Jurkat, Clone E6-1 (cell line): ENCODE data around the gene CLDN7.
"Not testable (repeated sequence)": the region's sequence is repeated elsewhere in the genome, so short reads cannot be mapped to it uniquely, and the experiment has no call there.

Source experiments
- DNase-seq: peaks from one replicate; pipeline ENCODE4 v3.0.0-alpha.2; 2011; ENCODE audit warnings: low read depth, low spot score
- H3K4me3 ChIP-seq: 2 replicates; pipeline ENCODE4 v1.5.1; 2011; ENCODE audit warnings: mild to moderate bottlenecking, low read length, control low read depth, moderate library complexity

Gene CLDN7

GRCh38 chr17:7259555-7259889 lies 2.8 kb downstream of the CLDN7 start:
- H3K4me3 ChIP-seq: no peak overlapping the region
- DNase-seq: no peak

GRCh38 chr17:7258731-7259554 lies 3.3 kb downstream of the CLDN7 start:
- H3K4me3 ChIP-seq: no peak overlapping the region
- no peak for DNase-seq

- H3K4me3 ChIP-seq: no peak overlapping the region
- no peak for DNase-seq
Measured at GRCh38 chr17:7256766-7257456, 5.4 kb downstream of the CLDN7 start.

DNA sequence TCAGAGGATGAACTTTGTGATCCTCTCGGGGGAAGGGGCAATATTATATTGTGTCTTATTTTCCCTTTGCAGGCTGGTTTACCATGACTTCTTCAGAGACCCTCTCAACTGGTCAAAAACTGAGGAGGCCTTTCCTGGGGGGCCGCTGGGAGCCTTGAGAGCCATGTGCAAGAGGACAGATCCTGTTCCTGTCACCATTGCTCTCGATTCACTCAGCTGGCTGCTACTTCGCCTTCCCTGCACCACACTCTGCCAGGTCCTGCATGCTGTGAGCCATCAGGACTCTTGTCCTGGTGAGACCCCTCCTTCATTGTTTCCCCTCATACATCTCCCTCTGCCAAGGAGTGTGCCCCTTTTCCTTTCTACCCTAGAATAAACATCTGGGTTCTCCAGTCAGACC lies 7.8 kb downstream of the CLDN7 start:
- H3K4me3 ChIP-seq: no peak overlapping the region
- no peak for DNase-seq

- DNase-seq: no peak
- H3K4me3 ChIP-seq: peak overlapping the region; percentile 97
Measured at GRCh38 chr17:7253082-7253481, 9.2 kb downstream of the CLDN7 start.

DNA sequence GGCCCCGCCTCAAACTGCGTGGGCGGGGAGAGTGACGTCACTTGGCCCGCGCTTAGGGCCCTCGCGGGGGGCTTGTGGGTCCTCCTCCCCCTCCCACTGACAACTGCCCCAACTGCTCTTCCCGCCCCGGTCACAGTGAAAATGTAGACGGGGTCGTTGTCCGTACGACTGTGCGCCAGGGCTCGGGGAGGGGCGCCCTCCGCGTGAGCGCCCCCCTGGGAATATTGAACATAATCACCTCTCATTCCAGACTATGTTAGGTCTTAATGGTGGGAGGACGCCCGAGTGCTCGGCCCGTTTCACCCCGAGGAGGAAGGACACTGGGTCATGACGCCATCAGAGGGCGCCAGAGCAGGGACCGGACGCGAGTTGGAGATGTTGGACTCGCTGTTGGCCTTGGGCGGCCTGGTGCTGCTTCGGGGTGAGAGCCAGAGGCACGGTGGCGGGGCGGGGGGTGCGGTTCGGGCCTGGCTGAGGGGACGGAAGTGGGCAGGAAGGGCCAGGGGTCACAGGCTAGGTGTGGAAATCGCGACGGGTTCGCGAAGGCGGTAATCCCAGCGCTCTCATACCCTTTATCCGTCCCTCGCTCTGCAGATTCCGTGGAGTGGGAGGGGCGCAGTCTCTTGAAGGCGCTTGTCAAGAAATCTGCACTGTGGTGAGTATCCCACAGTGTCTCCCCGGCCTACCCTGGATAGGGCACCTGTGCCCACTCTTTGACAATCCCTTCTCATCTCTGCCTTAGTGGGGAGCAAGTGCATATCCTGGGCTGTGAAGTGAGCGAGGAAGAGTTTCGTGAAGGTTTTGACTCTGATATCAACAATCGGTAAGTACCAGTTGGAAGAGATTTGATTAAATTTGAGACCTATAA lies 9.9 kb downstream of the CLDN7 start, which contains the start of gene ELP5:
Gene ELP5, plus strand, starts transcription at position 40 of the 868 bp plus-strand sequence. Its CDS starts 336 bp downstream, at position 376.
- DNase-seq: peak; percentile 81
- H3K4me3 ChIP-seq: peak within 1 kb of the TSS; percentile 97

DNA sequence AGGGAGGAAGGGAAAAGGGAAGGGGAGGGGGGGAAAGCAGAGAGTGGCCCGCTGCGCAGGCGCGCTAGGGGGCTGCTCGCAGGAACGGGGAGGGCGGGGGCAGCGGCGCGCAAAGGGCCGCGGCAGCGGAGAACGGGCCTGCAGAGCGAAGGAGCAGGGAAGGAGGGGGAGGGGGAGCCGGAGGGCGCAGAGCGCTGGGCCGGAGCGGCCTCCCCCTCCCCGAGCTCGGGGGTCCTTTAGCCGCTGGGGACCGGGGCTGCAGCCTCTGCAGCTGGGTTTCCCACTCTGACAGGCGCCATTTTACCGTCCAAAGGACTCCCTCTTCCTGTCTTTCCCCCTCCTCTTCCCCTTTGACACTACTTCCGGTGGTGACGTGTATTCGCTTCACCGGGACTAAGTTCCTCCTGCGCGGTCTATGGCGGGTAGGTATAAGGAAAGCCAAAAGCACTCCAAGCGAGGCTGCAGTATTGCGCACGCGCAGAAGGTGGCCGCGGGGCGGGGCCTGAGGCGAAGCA lies 10.6 kb downstream of the CLDN7 start, which contains the start of gene CTDNEP1:
Gene CTDNEP1, minus strand, starts transcription at position 74 of the 515 bp plus-strand sequence. CDS start 438 bp downstream, outside the sequence.
- H3K4me3 ChIP-seq: peak within 1 kb of the TSS; percentile 97
- peak; percentile 100 for DNase-seq

- DNase-seq: no peak
- H3K4me3 ChIP-seq: peak overlapping the region; percentile 97
Measured at GRCh38 chr17:7250695-7251627, 11.3 kb downstream of the CLDN7 start.

DNA sequence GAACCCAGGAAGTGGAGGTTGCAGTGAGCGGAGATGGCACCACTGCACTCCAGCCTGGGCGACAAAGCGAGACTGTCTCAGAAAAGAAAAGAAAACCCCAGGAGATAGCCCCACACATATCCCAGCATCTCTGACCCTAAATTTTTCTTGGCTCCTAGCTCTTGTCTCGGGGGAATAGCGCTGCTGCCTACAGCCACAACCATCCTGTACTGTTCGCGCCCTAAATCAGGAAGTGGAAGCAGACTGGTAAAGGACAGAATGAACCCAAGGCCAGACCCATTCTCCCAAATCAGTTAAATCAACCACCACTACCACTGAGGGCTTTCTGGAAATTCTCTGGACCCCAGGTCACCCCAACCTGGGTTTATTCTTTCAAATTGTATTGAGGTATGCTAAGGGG lies 12.4 kb downstream of the CLDN7 start:
- DNase-seq: no peak
- peak overlapping the region; percentile 97 for H3K4me3 ChIP-seq

DNA sequence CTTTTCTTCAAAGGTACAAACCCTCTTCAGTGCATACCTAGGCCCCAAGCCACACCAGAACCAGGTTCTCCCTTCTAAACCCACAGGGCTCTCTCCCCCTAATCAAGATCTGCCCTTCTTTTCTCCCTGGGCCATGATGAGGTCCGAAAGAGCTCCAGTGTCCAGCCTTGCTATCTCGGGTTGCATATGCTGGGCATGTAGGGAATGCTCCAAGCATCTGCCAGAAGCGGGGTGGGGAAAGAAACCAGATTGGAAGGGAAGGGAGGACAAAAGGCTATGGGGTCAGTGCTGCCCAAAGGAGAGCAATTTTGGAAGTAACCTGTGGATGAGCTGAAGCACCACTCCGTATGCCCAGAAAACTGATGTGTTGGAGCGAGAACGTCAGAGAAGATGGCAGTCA lies 13.1 kb downstream of the CLDN7 start:
- no peak overlapping the region for H3K4me3 ChIP-seq
- no peak for DNase-seq

DNA sequence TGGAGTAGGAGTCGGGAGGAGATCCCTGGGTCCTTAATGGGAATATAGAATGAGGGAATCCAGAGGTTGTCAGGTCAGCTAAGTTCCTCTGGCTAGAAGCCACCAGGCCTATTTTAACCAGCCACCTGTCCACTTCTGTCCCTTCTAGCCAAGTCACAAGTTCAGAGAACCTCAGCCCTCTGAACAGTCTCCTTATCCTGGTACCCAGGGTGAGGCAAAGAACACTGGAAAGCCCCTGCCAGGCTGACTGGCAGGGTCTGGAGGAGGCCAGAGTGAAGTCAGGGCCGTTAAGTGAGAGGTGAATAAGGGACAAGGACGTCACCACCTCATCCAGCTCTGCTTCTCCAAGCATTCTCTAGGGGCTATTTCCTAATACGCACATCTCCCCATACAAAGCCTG lies 13.5 kb downstream of the CLDN7 start:
- H3K4me3 ChIP-seq: no peak overlapping the region
- DNase-seq: no peak

DNA sequence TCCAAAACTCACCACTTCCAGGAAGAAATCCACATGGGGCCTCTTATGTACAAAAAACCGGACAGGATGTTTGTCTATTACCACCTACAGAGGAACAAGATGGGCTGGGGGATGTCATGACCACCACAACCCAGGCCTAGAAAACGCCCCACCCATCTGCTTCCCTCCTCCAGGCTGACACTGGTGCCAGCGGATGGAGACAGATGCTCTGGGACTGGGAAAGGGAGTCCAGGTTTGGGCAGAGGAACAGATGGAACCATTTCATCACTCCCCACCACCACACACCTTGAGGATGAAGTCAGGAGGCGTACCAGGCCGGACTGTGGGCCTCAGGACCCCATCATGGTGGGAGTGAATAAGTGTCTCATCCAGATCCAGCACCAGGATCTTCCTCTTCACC lies 15.5 kb downstream of the CLDN7 start:
- H3K4me3 ChIP-seq: no peak overlapping the region
- DNase-seq: no peak

DNA sequence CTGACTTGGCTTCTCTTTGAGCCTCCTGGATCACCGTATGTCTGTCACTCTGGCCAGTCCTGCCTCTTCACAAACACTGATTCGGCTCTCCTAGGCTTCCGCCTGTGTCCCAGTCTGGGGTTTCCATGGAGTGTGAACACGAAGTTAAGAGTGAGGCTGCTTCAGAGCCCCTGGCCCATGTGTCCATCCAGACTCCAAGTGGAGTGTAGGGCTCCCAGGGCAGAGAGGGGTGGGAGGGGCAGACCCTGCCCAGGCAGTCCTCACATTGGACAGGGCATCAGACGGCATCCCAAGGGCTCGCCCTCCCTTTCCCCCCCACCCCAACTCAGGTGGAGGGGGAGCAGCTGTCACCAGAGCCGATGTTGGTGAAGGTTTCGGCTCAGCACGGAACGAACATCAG lies 18.4 kb downstream of the CLDN7 start:
- not testable (repeated sequence) for DNase-seq

GRCh38 chr17:7243453-7243729 lies 18.9 kb downstream of the CLDN7 start:
- peak overlapping the region; percentile 96 for H3K4me3 ChIP-seq
- no peak for DNase-seq

More for the DNA sequence above, 18.4 kb downstream of the CLDN7 start:
- H3K4me3 ChIP-seq: not testable (repeated sequence)

DNA sequence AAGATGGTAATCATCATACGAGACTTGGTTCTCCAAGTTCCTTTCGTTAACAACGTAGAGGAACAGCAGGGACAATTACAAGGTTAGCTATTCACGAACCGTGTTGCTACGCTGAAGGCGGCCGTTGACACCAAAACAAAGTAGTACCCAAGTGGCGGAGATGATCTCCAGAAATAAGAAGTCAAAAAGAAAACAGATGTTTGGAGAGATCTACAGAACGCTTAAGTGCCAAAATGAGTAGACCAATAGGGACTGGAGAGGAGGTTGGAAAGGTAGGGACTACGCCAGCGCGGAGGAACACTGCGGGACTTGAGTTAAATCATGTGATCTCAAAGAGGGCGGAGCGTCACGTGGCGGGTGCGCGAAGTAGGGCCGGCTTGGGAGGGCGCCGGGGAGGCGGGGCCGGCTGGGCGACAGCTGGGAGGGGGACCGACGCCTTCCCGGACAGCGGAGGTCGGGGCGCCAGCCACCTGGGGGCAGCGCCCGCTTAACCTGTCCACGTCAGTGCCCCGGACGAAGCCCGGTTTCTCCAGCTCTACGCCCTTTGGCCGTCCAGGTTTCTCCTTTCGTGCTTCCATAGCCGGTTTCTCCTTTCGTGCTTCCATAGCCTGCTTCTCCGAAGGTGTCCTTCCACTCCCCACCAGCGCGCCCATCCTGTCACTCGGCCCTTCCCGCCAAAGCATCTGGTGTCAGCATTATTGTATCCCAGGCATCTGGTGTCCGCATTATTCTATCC lies 19.4 kb downstream of the CLDN7 start:
- peak; percentile 95 for DNase-seq

DNA sequence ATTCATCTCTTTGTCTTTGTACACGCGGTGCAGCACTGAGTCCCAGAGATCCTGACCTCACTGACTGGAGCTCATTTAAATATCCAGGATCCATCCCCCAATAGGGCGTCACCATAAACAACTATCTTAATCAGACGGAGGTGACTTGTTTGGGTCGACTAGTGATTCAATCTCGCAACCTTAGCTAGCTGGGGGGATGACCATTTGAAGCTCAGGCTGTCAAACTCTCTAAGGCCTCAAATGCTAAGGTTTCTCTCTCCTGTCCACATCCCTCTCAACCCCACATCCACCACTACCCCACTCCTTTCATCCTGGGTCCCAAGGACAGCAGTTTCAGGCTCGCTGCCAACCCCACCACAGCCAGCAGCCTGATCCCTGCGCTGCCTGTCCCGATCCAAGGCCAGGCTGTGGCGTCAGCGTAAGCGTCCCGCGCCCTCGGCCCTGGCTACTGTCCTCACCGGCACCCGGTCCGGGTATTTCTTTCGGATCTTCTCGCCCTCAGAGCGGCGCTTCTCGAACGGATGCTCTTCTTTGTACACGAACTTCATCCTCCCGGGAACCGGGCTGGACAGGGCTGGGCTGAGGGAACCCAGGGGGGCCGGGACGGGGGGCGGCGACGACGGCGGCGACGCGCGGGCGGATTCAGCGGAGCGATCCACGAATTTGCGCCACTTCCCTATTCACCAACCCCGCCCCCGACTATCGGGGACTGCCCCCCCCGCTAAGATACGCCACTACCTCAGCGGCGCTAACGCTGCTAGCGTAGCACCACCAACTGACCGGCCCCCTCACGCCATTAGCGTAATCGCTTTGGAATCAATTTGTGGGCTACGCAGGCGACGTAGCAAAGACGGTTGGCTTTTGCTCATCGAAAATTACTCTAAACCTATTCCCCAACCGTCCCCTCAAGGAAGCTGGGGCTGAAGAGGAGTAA lies 20.2 kb downstream of the CLDN7 start, which contains the start of gene GABARAP:
Gene GABARAP, minus strand, starts transcription at position 667 of the 934 bp plus-strand sequence. Its CDS starts 119 bp downstream, at position 548.
- H3K4me3 ChIP-seq: peak within 1 kb of the TSS; percentile 96
- DNase-seq: peak; percentile 87

More for the DNA sequence above, 19.4 kb downstream of the CLDN7 start:
- H3K4me3 ChIP-seq: peak overlapping the region; percentile 96
